Fibroblast of villous mesenchyme (primary cell): ENCODE data around the gene APBB2. TPM values are rescaled to one million over a fixed set of nuclear protein-coding genes. Genes with fewer than 3 reads are reported as not detected.

Experiments
- DNase-seq: peaks from one replicate; pipeline ENCODE4 v3.0.0-alpha.2; 2010; ENCODE audit warnings: low read depth
- H3K4me3 ChIP-seq: 2 replicates; pipeline ENCODE4 v1.5.1; 2011; ENCODE audit warnings: low read depth, mild to moderate bottlenecking, low read length
- total RNA-seq: library from RNA; depleted of rRNA; stranded (reverse); fragments of >200 nt; gene quantifications from 2 replicates; pipeline ENCODE4 v1.2.3, GENCODE V29; 2012
- TF ChIP-seq, protein P1 (sequence below): IDR thresholded peaks from 2 replicates; pipeline ENCODE4 v1.5.1; 2012; ENCODE audit warnings: low read depth, mild to moderate bottlenecking, low read length; ENCODE audit not compliant: insufficient read depth

Gene APBB2
- total RNA-seq, 1 donor = 133 TPM

GRCh38 chr4:41119867-41120295 lies 94.5 kb downstream of the APBB2 start:
- TF ChIP-seq, protein P1, sequence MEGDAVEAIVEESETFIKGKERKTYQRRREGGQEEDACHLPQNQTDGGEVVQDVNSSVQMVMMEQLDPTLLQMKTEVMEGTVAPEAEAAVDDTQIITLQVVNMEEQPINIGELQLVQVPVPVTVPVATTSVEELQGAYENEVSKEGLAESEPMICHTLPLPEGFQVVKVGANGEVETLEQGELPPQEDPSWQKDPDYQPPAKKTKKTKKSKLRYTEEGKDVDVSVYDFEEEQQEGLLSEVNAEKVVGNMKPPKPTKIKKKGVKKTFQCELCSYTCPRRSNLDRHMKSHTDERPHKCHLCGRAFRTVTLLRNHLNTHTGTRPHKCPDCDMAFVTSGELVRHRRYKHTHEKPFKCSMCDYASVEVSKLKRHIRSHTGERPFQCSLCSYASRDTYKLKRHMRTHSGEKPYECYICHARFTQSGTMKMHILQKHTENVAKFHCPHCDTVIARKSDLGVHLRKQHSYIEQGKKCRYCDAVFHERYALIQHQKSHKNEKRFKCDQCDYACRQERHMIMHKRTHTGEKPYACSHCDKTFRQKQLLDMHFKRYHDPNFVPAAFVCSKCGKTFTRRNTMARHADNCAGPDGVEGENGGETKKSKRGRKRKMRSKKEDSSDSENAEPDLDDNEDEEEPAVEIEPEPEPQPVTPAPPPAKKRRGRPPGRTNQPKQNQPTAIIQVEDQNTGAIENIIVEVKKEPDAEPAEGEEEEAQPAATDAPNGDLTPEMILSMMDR = no peak
- H3K4me3 ChIP-seq = no peak overlapping the region
- peak; percentile 61 for DNase-seq

DNA sequence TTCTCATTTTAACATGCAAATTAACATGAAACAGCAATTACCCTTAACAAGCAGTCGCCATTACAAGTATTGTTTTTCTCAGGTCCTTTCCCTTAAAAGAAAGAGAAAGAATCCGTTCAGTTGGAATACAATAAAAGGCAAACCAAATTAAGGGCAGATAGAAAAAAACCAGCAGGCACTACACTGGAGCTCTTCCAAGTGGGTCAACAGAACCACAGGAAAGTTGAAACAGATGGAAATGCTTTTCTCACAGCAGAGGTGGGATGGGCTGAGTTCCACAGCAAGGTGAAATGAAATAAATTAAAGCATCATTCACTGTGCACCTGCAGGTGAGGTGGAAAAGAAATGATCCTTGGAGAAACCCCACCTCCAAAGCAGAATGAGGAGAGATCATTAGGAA lies 102.6 kb downstream of the APBB2 start:
- no peak for DNase-seq
- TF ChIP-seq, protein P1 = no peak
- H3K4me3 ChIP-seq = no peak overlapping the region

DNA sequence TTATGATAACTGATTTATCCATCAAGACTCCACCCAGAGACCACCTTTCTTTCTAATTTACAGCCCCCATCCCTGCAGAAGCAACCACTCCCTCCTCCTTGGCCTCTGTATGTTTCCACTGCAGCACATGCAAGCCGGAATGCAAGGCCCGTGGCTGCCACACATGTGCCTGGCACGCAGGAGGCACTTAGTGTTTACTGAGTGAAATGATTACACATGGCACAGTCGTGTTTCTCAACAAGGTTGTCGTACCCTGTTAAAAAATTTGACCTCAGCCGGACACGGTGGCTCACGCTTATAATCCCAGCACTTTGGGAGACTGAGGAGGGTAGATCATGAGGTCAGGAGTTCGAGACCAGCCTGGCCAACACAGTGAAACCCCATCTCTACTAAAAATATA lies 104.3 kb downstream of the APBB2 start:
- TF ChIP-seq, protein P1 = no peak
- no peak for DNase-seq
- no peak overlapping the region for H3K4me3 ChIP-seq

DNA sequence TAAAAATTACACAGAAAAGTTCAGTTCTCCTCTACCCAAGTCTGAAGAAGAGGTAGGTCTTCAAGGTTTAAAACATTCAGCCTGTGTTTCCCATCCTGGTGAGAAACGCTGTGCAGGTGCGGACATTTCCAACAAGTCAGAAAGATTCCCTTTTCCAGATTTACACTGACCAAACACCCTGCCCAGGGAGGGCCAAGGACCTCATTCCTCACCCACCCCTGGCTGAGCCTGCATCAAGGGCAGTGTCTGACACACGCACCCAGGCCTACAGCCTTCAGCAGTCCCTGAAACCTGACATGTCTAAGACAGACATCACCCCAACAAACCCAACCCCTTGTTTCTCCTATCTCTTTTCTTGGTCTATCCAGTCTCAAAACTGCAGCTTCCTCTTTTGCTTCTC lies 105.9 kb downstream of the APBB2 start:
- TF ChIP-seq, protein P1 = no peak
- no peak for DNase-seq
- H3K4me3 ChIP-seq = no peak overlapping the region

- H3K4me3 ChIP-seq = no peak overlapping the region
- DNase-seq = no peak
- TF ChIP-seq, protein P1 = no peak
Observed at GRCh38 chr4:41106694-41107419, 107.5 kb downstream of the APBB2 start.

- no peak overlapping the region for H3K4me3 ChIP-seq
- TF ChIP-seq, protein P1 = no peak
- no peak for DNase-seq
Observed at GRCh38 chr4:41106081-41106480, 108.3 kb downstream of the APBB2 start.

DNA sequence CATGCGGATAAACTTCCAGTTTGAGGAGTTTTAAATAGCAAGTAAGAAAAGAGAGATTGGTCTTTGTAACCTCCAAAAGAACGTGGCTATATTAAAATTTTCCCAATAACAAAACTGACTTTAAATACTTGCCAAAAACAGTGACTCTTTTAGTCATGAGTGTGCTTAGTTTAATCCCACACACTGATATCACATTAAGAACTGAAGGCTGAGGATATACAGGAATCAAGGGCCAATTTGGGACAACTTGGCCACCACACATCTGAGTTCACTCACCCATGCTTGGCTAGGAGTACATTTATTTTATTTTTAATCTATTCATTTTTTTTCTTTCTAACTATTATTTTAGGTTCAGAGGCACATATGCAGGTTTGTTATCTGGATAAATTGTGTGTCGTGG lies 110.2 kb downstream of the APBB2 start:
- TF ChIP-seq, protein P1 = no peak
- H3K4me3 ChIP-seq = no peak overlapping the region
- no peak for DNase-seq
